Activated CD4-positive, alpha-beta T cell treated with anti-CD3 and anti-CD28 coated beads, Interleukin-10, Interleukin-2, amounts not matched to agents 100 ng/mL and 50 ng/mL, durations not matched to agents 16 hours and 8 hours (primary cell): Measurements from ENCODE around the gene ZMYND12.
A peak's percentile ranks its signal among the peaks of the same experiment; 100 is the strongest.
"Not testable (repeated sequence)": the region's sequence is repeated elsewhere in the genome, so short reads cannot be mapped to it uniquely, and the experiment has no call there.

Source experiments
- DNase-seq: peaks from one replicate; pipeline ENCODE4 v3.0.0-alpha.2; 2020

The ZMYND12 gene, protein sequence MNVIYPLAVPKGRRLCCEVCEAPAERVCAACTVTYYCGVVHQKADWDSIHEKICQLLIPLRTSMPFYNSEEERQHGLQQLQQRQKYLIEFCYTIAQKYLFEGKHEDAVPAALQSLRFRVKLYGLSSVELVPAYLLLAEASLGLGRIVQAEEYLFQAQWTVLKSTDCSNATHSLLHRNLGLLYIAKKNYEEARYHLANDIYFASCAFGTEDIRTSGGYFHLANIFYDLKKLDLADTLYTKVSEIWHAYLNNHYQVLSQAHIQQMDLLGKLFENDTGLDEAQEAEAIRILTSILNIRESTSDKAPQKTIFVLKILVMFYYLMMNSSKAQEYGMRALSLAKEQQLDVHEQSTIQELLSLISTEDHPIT

DNA sequence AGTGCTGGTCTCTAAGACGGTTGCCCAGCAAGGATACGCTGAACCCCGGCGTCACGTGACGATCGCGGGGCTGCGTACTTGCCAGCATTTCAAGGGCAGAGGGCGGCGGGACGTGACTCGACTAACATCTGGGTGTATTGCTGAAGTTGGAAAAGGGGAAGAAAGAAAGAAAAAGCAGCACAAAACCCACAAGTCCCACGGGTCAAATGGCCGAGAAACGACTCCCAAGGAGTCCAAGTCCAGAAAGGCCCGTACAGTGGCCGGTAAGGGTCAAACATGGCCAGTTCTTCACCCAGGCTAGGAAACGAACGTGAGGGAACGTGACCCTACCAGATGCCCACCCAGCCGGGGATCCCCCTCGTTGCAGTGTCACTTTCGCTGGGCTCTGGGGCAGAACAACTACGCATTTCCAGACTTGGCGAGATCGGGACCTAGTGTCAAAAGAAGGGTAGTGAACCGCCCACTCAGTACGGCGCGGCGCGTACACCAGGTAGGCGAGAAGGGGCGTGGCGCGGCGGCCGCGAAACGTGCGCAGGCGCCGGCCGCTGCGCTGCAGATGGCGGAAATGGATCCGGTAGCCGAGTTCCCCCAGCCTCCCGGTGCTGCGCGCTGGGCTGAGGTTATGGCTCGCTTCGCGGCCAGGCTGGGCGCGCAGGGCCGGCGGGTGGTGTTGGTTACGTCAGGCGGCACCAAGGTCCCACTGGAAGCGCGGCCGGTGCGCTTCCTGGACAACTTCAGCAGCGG, at the start of gene ZMYND12, which contains the start of gene PPCS:
Gene ZMYND12, minus strand, starts transcription at position 13 of the 744 bp plus-strand sequence. CDS start 25 bp downstream, outside the sequence.
Gene PPCS, plus strand, starts transcription at position 534 of the 744 bp plus-strand sequence. Its CDS starts 23 bp downstream, at position 557.
- peak; percentile 91 for DNase-seq

DNA sequence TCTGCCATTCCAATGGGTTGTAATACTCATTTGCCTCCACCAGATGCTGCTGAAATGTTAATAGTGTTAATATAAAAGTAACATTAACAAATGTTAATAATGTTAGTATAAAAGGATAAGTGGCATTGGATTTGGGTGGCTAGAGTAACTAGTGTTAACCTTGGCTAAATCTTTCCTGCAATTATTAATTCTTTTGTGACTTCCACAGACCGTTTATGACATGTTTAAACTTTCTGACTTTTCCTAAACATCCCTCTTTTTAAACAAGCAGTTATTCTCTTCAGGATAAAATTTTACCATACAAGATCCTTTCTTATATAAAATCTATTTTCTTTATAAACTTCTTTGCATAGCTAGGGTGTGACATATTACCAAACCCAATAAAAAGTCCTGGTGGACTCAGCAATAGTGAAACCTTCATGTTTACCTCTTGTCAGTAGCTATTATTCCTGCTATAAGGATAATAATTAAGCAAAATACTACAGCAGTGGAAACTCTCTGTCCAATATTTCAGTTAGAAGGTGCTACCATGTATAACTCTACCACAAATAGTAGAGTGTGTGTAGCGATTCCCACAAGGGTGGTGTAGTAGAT, 48.8 kb upstream of the ZMYND12 start:
- no peak for DNase-seq

DNA sequence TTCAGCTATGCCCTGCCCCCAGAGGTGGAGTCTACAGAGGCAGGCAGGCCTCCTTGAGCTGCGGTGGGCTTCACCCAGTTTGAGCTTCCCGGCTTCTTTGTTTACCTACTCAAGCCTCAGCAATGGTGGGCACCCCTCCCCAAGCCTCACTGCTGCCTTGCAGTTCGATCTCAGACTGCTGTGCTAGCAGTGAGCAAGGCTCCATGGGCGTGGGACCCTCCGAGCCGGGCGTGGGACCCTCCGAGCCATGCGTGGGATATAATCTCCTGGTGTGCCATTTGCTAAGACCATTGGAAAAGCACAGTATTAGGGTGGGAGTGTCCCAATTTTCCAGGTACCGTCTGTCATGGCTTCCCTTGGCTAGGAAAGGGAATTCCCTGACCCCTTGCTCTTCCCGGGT, 46.2 kb upstream of the ZMYND12 start:
- DNase-seq = not testable (repeated sequence)

DNA sequence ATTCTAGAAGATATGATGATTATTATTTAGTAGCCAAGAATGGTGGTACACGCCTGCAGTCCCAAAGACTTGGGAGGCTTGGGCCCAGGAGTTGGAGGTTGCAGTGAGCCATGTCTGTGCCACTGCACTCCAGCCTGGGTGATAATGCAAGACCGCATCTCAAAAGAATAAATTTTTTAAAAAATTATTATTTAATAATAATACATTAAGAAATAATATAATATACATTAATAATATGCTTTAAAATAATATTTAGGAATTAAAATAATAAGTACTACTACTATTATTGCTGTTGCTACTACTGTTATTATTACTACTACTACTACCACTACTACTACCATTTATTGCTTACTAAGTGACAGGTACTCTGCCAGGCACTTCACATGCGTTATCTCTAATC, 34.4 kb upstream of the ZMYND12 start:
- DNase-seq = no peak

DNA sequence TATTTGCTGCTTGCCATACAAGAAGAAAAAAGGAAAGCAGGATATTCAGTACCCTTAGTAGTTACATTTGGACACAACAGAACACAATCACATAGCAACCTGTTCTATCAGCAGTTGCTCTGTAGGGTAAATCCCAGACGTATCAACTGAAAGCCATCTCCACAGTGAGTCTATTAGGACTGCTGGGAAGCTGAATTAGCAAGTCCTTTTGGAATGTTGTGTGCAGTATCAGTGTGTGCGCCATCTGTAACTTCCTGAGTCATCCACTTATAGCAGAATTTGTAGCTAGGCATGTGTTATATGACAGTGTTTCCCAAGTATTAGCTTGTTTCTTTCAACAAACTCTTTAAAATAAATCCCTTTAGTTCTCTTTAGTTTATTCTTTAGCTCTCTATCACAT, 28.6 kb upstream of the ZMYND12 start:
- DNase-seq = no peak

DNA sequence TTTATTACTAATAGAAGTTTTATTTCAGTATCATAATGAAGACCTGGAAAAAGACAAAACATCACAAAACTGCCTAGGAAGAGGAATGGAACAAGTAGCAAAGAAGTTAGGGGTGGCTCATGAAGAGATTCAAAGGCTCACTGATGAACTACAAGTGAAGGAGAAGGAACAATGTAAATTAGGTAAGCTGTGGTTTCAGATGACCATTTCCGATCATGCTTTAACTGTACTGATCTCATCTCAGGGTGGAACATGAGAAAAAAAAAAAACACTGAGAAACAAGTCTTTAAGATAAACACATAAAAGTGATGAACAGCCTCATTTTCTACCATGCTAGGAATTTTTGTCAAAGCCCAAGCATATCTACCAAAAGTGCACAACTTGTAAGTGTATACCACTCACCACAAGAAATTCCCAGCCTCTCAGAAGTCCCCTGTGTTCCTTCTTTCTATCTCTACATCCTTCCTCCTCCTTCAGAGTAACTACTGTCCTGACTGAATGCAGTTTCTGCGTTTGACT, 26.9 kb upstream of the ZMYND12 start:
- no peak for DNase-seq

DNA sequence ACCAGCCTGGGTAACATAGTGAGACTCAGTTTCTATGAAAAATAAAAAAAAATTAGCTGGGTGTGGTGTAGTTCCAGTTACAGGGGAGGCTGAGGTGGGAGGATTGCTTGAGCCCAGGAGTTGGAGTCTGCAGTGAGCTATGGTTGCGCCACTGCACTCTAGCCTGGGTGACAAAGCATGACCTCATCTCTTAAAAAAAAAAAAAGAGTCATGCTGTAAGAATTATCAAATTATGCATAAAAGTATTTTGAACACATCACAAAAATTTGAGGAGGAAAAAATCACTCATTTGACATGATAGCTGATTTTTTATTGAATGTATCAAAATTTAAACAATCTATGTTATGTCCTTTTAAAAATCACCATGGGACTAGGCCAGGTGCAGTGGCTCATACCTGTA, 25.1 kb upstream of the ZMYND12 start:
- no peak for DNase-seq

DNA sequence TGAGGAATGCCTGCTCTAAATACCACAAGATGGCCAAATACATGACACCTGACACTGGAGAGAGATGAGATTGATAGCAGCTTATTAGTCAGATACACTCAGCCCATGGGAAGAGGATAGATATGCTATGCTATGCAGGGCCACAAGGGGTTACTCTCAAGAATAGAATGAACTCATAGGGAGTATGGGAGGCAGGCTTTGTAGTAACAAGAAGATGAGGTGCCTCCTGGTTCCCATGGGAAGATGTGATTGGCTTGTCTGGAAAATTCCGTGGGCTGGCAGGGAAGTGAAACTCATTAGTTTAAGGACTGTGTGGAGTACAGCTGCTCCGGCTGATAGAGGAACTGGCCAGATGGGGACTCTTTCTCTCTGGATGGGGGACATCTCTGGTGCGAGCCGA, 23.8 kb upstream of the ZMYND12 start:
- peak; percentile 2 for DNase-seq

DNA sequence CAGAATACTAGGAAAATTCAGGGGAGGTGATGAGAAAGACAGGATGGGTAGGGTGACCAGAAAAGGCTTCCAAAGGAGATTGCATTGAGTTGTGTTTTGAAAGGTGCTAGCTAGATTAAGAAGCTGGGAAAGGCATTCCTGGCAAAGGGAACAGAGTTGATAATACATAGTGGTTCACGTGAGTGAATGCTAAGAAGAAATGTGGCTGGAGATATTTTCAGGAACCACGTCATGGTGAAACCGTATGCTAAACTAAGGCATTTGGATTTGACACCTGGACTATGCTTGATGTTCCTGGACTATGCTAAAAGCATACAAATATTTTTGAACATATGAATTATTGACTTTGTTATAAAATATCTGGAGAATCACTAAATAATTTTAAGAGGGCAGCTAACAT, 22.0 kb upstream of the ZMYND12 start:
- no peak for DNase-seq

DNA sequence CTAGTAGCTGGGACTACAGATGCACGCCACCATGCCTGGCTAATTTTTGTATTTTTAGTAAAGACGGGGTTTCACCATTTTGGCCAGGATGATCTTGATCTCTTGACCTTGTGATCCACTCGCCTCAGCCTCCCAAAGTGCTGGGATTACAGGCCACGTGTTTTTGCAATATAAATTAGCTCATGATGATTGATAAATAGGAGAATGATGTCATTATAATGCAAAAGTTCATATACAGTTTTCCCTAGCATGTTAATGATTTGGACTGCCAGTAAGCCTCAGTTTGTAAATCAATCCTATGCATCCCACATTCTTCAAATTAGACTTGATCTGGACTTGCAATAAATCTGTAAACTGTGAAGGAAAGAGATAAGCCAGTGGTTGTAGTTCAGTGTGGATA, 21.5 kb upstream of the ZMYND12 start:
- not testable (repeated sequence) for DNase-seq

DNA sequence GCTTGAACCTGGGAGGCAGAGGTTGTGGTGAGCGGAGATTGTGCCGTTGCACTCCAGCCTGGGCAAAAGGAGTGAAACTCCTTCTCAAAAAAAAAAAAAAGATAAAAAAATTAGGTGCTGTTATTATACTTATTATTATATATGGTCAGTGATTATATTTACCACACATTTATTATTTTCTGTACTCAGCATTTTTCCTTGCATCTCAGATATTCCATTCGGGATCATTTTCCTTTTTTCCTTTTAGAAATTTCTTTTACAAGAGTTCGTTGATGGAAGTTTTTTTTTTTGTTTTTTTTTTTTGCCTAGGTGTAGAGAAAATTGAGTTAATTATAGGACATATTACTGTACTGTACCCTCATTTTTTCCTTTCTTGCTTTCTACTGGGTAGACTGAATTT, 20.8 kb upstream of the ZMYND12 start:
- no peak for DNase-seq

DNA sequence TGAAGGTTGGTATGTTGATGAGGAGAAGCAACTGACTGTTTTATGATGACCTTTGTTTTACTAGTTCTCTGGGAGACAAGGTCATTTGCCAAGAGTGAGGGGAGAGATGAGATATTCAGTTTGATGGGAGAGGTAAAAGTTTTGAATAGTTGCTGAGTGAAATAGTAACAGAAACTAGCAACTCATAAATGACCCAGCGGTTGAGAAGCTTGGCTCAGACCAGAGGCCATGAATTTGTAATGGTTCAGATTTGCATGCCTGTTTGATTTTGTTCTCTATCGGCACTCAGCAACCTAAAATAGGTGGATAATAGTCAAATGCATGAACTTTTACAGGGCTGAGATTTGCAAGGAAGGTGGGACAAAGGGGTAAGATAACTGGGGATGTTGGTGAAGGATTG, 13.9 kb upstream of the ZMYND12 start:
- peak; percentile 8 for DNase-seq

DNA sequence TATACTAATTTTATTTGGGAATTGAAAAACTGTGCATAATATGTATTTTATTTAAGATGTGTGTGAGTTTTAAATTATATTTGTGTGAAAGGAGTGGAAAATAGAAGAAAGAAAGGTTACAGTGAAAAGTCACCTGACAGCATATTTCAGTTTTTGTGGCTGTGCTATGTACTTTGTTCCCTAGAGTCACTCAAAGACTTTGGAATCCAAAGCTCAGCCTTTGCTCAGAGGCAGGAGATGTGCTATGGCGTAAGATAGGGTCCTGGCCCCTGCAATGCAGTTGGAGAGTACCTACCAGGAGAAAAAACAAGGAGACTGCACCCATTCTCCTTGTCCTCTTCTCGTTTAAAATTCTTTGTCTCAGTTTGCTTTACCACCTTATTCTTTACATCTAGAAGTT, 10.2 kb upstream of the ZMYND12 start:
- DNase-seq = no peak

DNA sequence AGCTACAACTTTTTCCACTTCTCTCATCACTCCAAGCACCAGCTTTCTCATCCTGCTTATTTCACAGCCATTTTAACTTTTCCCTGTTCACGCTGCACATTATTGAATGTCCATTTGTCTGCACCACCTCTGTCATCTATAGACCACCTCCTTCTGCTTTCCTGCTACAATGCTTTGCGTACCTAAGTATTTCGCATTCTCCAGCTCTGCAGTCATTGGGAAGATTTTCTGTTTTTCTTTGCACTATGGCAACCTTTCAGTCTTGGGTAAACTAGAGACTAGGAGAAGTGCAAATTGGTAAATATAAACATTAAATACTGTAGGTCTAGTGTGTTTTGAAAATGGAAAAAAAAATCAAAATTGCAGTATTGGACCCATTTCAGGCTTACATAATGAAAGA, 8.1 kb upstream of the ZMYND12 start:
- DNase-seq = no peak

DNA sequence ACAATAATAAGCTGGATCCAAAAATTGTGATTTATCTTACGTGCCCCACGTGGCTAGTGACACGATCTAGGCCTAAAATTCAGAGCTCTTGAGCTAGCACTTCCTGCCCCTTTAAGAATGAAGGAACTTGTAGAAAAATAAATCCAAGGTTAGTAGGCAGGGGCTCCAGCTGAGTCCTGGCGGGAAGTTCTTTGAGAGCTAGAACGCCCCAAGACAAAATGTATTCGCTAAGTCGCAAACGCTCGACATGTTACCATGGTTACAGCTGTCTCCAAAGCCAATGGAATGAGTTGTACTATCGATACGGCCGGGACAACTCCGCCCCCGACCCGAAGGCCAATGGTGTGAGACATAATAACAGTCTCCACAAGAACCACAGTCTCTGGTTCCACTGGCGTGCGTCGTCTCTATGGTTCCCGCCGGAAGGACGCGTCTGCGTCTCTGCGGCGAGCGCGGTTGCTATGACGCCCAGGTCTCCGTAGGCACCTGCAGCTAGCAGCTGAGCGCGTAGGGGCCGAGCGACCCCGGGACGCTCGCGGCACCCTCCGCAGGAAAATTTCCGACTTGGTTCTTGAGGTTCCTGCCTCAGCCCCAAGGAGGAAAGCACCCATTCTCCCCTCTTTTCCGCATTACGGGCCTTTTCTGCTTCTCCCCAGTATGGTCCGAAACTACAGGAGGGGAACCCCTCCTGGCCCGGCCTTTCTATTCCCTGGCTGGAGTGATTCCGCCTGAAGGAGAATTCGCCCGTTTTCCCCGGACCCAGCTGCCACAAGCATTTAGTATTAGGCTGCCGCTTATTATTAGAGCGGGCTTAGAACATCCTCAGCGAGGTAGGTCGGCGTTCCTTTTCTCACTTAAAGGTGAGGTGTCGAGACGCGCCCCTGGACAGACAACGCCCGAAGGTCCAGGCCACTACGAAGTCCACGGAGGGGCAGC, 7.3 kb upstream of the ZMYND12 start, which contains the start of gene CCDC30:
Gene CCDC30, plus strand, starts transcription at position 459 of the 936 bp plus-strand sequence. CDS start 17,266 bp downstream, outside the sequence.
- DNase-seq = peak; percentile 98

DNA sequence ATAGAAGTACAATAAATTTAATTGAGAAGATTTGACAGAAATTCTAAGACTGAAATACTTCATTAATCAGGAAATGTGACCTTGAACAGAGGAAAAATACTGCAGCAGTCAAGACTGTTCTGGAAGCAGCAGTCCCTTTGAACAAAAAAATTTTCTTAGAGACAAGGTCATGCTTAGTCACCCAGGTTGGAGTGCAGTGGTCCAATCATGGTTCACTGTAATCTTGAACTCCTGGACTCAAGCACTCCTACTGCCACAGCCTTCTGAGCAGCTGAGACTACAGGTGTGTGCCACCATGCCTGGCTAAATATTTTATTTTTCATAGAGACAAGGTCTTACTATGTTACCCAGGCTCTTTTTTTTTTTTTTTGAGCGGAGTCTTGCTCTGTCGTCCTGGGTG, 5.4 kb upstream of the ZMYND12 start:
- DNase-seq = no peak

DNA sequence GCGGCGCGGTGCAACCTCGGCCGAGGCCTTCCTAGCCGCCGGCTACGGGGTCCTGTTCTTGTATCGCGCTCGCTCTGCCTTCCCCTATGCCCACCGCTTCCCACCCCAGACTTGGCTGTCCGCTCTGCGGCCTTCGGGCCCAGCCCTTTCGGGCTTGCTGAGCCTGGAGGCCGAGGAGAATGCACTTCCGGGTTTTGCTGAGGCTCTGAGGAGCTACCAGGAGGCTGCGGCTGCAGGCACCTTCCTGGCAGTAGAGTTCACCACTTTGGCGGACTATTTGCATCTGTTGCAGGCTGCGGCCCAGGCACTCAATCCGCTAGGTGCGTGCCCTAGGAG, 900 bp upstream of the ZMYND12 start:
- DNase-seq = peak; percentile 76

DNA sequence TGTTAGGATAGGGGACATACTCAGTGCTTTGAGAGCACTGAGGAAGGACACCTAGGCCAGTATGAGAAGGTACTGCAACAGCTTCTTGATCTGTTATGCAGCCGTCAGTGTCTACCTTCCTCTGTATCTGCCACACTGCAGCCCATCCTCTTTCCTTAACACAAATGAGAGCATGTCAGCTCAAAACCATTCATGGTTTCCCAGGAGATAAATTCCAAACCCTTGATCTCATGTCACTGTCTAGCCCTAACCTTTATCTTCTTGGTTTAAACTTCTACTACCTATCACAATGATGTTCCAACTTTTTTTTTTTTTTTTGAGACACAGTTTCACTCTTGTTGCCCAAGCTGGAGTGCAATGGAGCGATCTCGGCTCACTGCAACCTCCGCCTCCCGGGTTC, 1.4 kb downstream of the ZMYND12 start:
- DNase-seq = no peak

DNA sequence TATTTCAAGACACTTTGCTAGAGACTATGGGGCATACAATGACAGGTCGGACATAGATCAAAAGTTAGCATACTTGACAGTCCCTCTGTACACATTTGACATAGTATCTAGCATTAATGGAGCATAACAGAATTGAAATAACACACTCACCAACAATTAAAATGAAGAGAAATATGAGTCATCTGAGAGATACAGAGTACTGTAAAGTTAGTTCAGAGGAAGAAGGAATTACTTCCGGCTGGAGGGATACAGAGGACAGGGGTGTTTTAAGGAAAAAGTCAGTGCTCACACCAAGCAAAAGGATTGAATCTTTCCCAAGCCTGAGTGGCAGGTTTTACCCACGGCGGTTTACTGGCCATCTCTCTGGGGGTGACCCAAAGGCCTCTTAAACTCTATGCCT, 2.4 kb downstream of the ZMYND12 start:
- no peak for DNase-seq

DNA sequence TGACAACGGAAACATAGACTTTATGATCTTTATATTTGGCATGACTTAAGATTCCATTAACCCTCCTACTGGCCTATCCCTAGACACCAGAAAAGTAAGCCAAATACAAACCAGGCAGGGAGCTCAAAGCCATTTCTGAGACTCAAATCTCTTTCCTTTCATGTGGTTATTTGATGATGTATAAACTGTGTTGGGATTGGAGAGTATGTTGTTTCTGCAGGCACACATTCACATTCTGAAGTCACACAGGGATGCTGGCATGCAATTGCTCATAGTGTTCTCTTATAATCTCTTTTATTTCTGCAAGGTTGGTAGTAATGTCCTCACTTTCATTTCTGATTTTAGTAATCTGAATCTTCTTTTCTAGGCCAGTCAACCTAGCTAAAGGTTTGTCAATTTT, 5.8 kb downstream of the ZMYND12 start:
- DNase-seq = peak; percentile 65

DNA sequence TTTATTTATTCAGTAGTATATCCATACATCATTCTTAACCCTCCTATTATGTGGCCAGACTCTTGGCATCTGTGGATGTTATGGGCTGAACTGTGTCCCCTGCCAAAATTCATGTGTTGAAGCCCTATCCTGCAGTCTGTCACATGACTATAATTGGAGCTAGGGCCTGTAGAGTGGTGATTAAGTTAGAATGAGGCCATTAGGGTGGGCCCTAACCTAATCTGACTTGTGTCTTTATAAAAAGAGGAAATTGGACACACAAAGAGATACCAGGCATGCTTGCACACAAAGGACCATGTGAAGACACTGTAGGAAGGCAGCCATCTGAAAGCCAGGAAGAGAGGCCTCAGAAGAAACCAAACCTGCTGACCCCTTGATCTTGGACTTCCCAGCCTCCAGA, 6.6 kb downstream of the ZMYND12 start:
- no peak for DNase-seq

DNA sequence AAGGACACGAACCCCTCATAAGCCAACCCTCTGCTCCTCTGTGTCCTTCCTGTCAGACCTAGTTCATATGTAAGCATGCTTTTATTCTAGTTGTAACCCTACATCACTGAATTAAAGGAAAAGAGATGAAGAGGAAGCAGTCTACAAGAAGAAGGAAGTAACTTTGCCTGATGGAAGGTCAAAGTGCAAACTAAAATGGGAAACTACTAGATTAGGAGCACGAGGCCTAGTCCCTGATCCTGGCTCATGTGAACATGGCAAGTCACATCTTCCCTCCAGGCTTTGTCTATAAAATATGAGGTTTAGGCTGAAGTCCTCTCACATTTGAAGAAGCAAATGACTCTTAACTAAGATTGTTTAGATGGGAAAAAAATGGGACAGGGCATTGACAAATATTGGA, 13.2 kb downstream of the ZMYND12 start:
- no peak for DNase-seq
